GM19438 (cell line): ENCODE measurements around the gene SNX2.
A peak's percentile ranks its signal among the peaks of the same experiment; 100 is the strongest.

Experiments
- ATAC-seq: cut with Tn5 transposase; IDR thresholded peaks from one replicate; pipeline ENCODE4 v1.9.1; 2021; ENCODE audit warnings: low read depth; ENCODE audit not compliant: unreplicated experiment

Gene SNX2

DNA sequence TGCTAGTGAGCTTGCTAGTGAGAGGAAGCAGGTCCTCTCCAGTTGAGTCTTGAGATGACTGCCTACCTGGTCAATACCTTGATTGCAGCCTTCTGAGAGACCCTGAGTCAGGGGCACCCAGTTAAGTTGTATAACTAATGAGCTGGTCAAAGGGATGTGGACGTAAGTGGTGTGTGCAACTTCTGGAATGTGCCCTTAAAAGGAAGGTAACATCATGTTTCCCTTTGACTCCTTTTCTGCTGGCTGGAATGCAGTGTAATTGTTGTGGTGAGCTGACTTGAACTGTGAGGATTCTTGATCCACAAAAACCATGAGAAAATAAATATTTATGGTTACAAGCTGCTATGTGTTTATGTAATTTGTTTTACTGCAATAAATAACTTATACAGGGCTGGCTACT, 2.4 kb upstream of the SNX2 start:
- ATAC-seq, result no peak

DNA sequence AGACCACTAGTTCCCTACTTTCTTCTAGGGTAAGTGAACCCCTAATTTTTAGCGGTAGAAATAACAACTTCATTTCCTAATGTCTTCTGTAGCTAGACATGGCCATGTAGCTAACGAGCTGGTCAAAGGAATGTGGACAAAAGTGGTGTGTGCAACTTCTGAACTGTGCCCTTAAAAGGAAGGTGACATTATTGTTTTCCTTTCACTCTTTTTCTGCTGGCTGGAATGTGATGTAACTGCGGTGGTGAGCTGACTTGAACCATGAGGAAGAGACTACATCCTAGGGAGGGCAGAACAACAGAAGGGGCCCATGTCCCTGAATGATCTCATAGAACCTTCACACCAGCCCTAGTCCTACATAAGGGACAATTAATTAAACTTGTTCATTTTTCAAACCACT, 1.3 kb upstream of the SNX2 start:
- no peak for ATAC-seq

- ATAC-seq, result peak; percentile 30
These were observed 390 bp upstream of the SNX2 start for GRCh38 chr5:122774519-122774860.

DNA sequence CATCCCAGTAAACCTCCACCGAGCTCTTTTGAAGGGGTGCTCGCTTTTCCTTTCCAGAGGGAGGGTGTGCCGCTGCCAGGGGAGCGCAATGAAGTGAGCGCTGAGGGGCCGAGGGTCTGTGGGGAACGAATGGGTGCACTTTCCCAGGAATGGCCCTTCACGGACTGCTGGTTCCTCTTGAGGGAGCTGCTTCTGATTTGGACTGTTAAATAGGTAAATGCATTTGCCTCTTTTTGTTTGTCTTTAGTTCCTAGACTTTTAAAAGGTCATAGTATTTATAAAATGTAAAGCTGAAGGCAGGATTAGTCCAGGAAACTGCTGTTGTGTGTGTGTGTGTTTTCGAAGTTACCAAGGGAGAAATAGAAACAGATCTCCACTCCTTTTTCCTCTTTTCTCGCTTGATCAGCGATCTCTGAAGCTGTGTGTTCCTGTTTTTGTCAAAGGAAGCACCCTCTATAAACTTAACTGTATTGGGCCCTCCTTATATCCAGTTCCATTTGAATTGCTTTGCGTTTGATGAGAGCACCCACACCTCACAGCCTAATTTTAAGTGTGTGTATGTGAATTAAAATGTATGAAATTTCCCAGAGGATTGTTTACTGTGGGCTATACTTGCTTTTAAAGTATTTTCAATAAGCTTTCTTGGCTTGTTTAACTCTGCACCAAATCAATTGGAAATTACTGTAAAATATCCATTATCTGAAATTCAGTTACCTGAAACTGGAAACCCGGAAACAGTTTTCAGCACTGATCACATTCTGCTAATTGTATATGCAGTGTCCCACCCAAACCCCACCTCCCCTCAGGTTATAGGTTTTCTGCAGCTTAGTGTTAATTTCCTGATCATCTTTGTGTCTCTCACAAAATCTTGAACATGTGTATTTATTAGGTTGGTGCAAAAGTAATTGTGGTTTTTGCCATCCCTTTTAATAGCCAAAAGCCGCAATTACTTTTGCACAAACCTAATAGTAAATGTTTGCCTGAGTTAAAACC, 966 bp downstream of the SNX2 start:
- ATAC-seq, result no peak

GRCh38 chr5:122778157-122778556, 3.3 kb downstream of the SNX2 start:
- no peak for ATAC-seq

DNA sequence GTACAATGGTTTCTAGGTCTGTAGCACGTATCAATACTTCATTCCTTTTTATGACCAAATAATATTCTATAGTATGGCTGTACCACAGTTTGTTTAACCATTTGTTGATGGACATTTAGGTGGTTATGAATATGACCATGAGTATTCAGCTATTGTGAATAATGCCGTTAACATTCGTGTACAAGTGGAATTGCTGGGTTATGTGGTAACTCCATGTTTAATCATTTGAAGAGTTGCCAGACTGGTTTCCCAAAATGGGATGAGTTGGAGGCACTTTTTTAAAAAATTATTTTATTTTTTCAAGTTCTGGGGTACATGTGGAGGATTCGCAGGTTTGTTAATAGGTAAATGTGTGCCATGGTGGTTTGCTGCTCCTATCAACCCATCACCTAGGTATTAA, 4.6 kb downstream of the SNX2 start:
- no peak for ATAC-seq

- ATAC-seq, result no peak
These were observed 5.4 kb downstream of the SNX2 start for GRCh38 chr5:122780296-122780695.

DNA sequence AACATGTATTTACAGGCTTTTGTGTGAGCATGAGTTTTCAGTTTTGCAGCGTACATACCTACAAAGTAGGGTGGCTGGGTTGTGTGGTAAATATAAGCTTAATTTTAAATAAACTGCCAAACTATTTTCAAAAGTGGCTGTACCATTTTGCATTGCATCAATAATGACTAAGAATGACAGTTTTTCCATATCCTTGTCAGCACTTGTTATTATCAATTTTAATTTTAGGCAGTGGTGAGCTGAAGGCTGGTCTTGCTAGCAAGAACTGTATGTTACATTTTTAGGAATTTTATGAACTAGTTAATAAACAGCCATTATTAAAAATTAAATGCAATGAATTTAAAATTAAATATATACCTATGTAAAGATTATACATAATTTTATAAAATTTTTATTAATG, 6.6 kb downstream of the SNX2 start:
- ATAC-seq, result no peak

- ATAC-seq, result no peak
These were observed 10.4 kb downstream of the SNX2 start for GRCh38 chr5:122785294-122785693.

DNA sequence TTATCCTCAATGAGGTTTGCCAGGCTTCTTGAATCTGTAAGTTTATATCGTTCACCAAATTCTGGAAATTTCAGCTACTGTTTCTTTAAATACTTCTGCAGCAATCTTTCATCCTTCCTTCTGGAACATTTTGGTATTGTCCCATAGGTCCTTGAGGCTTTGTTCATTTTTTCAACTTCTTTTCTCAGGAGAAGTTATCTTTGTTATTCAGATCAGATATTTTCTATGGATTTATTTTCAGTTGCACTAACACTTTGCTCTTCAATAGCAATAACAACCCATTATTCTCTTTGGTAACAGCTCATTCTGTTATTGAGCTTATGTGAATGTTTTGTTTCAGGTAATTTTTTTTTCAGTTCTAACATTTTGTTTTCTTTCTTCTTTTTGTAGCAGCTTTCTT, 13.5 kb downstream of the SNX2 start:
- ATAC-seq, result no peak

GRCh38 chr5:122788996-122789395, 14.1 kb downstream of the SNX2 start:
- ATAC-seq, result no peak

GRCh38 chr5:122789461-122790171, 14.7 kb downstream of the SNX2 start:
- ATAC-seq, result no peak

- ATAC-seq, result no peak
These were observed 15.6 kb downstream of the SNX2 start for GRCh38 chr5:122790354-122791103.

DNA sequence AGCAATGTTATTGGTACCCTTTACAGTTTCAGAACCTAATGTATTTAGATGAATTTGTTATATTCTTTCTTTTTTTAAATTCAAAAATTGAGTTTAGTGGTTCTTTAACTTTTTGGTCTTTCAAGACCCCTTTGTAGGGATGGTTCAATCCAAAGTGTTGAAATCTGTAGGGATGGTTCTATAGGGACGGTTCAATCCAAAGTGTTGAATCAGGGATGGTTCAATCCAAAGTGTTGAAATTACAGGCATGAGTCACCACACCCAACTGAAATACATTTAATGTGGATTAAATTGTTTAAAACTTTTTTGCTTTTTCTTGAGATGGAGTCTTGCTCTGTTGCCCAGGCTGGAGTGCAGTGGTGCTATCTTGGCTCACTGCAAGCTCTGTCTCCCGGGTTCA, 30.6 kb downstream of the SNX2 start:
- no peak for ATAC-seq

DNA sequence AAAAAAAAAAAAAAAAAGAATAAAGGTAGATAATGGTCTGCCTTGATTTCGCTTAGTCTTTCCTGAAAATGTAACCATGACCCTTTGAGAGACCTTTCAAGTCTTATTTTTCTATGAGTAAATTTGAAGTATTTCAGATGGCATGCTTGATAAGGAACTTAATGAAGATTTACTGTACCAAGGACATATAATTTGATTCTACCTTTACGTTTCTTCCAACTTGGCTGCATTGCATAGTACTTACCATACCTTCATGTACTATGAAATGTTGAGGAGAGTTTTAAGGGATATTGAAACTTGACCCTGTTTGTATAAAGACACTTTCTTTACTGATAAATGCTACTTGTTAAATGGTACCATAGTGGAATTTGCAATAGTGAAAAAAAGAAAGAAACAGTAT, 35.5 kb downstream of the SNX2 start:
- no peak for ATAC-seq

DNA sequence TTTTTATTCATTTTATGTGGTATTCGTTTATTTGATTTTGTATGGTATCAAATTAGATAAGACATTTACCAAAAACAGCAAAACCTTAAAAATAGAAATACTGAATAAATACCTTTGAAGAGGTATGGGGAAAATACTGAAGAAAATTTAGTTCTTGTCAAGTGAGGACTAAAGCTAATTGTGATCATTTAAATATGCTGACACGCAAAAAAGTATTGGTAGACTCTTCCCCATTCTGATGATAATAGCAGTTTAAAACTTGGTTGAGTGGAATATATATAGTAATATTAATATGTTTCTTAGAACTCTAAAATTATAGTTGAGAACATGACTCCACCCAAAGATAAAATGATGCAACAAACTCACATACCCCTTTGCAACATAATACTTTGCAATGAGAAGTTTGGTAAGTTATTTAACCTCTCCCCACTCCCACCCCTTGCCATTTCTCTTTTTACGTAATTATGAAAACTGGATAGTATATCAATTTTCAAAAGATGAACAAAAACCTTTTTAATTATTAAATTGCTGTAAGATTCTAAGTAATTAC, 40.4 kb downstream of the SNX2 start:
- no peak for ATAC-seq

- ATAC-seq, result no peak
These were observed 41.9 kb downstream of the SNX2 start for GRCh38 chr5:122816756-122817155.

GRCh38 chr5:122831984-122832383, 57.1 kb downstream of the SNX2 start:
- no peak for ATAC-seq

DNA sequence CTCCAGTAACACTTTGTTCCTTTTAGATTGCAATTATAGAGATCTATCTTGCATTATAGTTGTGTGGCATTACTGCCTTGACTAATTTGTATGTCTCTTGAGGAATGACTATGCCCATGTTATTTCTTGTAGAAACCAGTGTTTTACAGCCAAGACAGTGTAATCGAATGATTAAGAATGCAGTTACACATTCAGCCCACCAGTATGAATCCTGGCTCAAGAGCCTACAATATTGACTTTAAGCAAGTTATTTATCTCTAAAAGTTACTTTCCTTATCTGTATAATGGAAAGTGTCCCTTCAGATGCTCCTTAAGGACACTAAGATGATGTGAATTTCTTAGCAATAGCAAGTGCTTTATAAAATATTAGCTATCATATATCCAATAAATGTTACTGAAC, 60.8 kb downstream of the SNX2 start:
- no peak for ATAC-seq

DNA sequence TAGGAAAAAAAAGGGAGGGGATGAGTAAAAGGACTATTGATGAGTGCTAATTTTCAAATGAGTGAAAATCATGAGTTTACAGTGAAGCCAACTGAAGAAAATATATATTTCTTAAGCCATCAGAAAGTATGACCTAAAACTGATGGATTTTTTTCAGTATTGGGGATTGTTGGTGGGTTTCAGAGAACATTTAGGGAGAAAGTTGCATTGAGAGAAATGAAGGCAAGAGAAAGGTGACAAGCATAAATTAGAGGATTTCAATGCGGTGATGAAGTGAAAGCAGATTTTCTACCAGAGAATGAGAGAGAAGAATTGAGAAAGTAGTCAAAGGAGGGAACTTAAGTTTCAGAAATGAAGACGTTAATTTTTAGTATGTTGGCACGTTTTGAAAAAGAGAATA, 62.1 kb downstream of the SNX2 start:
- ATAC-seq, result no peak

GRCh38 chr5:122839731-122840130, 64.9 kb downstream of the SNX2 start:
- ATAC-seq, result no peak
